Fibroblast of skin of abdomen (primary cell): ENCODE data around the gene OXCT1.
"Not testable (repeated sequence)": the region's sequence is repeated elsewhere in the genome, so short reads cannot be mapped to it uniquely, and the experiment has no call there.

Experiments
- DNase-seq: peaks from one replicate; pipeline ENCODE4 v3.0.0-alpha.2; 2013

Gene OXCT1

GRCh38 chr5:41714446-41714845 is 155.8 kb downstream of the OXCT1 start:
- not testable (repeated sequence) for DNase-seq

- DNase-seq, result no peak
These were observed 161.7 kb downstream of the OXCT1 start for GRCh38 chr5:41708604-41708940.

- DNase-seq, result peak; percentile 45
These were observed 162.2 kb downstream of the OXCT1 start for GRCh38 chr5:41707853-41708603.

- peak; percentile 2 for DNase-seq
These were observed 174.2 kb downstream of the OXCT1 start for GRCh38 chr5:41695920-41696582.

- DNase-seq, result no peak
These were observed 183.5 kb downstream of the OXCT1 start for GRCh38 chr5:41686767-41687166.

GRCh38 chr5:41686191-41686590 is 184.0 kb downstream of the OXCT1 start:
- no peak for DNase-seq

GRCh38 chr5:41683181-41683580 is 187.0 kb downstream of the OXCT1 start:
- no peak for DNase-seq

GRCh38 chr5:41682641-41683040 is 187.6 kb downstream of the OXCT1 start:
- DNase-seq, result no peak

- no peak for DNase-seq
These were observed 188.4 kb downstream of the OXCT1 start for GRCh38 chr5:41681840-41682239.
